ENCODE measurements around the gene GH1.

The GH1 gene

DNA sequence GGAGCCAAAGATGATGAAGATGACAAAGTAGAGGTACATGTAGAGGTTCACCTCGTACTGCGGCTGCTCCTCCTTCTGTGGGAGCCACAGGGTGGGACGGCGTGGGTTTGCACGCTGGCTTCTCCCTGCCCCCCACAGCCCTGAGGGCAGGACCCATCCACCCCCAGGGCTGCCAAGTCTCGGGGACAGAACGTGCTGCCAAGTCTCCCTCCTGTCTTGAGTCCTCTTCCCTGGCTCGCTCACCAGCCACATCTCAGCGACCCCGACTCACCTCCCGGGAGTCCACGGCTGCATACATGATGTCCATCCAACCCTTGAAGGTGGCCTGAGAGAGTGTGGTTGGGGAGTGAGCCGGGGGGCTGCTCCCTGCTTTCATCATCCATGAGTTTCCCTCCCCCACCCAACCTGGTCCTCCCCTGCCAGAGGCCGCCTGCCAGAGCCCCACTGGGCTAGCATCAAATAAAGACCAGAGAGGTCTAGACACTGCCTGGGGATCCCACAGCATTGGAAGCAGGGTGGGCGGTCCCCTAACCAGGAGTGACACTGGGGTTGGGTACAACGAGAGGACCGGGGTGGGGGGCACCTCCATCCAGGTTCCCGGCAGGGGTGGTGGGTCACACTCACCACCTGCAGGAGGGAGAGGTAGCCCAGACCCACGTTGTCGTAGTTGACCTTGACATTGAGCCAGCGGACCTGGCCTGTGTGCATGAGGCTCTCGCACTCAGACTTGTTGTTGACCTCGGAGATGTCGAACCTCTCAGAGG lies 26.3 kb upstream of the GH1 start:
- no peak for DNase-seq

- no peak for DNase-seq
Measured at GRCh38 chr17:63943745-63944144, 25.1 kb upstream of the GH1 start.

DNA sequence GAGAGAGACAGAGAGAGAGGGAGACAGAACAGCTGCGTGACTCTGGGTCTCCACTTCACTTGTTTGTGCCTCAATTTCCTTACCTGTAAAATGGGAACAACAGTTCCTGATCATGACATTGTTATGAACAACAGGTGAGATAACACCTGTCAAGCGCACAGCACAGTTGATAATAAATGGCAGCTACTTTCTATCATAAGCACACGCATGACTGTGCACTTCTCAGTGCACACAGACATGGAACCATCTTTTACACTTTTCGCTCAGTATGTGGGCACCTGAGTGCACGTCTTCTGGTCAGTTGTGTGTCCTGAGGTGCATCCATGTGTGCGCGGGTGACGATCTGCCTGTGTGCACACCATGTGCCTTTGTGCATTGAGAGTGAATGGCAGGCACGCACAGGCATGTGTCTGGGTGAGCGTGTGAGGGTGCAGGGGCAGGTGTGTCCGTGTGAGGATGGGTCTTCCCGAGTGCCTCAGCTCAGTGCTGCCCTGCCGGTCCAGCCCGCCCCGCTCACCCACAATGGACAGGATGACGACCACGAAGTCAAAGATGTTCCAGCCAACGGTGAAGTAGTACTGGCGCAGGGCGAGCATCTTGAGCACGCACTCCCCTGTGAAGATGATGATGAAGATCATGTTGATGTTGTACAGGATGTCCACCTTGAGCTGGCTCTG lies 23.8 kb upstream of the GH1 start:
- DNase-seq: no peak

- DNase-seq: no peak
Measured at GRCh38 chr17:63941751-63942150, 23.1 kb upstream of the GH1 start.

DNA sequence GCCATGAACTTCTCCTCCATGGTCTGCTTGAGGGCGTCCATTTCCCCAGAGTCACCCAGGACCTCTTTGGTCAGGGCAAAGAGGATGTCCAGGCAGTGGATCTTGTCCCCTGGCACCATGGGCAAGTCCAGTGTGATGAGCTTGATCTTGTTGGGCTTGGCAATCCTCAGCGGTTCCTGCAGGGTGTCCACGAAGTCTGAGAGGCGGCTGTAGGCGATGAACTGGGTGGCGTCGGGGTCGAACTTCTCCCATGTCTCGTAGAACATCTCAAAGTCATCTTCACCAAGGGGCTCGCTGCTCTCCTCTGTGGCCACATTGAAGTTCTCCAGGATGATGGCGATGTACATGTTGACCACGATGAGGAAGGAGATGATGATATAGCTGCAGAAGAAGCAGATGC lies 22.5 kb upstream of the GH1 start:
- no peak for DNase-seq

- DNase-seq: no peak
Measured at GRCh38 chr17:63940584-63940983, 21.9 kb upstream of the GH1 start.

DNA sequence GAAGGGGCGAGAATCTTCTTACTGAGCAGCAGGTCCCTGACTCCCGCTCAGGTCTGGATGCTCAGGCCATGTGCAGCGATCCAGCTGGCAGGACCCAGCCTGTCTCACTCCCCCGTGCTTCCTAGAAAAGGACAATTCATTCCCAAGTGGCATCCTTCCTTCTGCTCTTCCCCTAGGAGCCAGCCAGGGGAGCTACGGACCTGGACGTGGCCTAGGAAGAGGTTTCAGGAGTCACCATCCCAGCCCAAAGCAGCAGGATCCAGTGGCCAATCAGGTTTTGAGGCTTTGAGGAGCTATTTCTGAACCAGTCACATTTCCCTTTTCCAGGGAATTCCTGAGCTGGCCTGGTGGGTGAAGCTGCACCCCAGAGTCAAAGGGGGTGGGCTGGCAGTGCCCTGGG lies 21.2 kb upstream of the GH1 start:
- no peak for DNase-seq

- DNase-seq: no peak
Measured at GRCh38 chr17:63939401-63939800, 20.8 kb upstream of the GH1 start.

- no peak for DNase-seq
Measured at GRCh38 chr17:63937920-63938319, 19.3 kb upstream of the GH1 start.

DNA sequence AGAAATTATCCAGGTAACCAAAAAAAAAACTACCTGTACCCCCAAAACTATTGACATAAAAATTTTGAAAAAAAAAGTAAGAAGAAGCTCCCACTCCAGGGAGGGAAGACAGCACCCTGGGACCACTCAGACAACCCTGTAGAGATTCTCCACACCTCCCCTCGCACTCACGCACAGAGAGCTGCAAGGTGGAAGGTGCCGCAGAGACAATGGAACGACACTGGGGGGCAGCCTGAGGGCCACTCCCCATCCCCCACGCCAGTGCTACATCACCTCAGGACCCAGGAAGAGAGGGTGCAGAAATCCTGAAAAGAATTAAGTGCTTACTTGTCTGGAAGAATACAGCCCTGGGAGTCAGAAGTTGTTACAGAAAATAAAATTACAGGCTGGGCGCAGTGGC lies 18.7 kb upstream of the GH1 start:
- DNase-seq: no peak

DNA sequence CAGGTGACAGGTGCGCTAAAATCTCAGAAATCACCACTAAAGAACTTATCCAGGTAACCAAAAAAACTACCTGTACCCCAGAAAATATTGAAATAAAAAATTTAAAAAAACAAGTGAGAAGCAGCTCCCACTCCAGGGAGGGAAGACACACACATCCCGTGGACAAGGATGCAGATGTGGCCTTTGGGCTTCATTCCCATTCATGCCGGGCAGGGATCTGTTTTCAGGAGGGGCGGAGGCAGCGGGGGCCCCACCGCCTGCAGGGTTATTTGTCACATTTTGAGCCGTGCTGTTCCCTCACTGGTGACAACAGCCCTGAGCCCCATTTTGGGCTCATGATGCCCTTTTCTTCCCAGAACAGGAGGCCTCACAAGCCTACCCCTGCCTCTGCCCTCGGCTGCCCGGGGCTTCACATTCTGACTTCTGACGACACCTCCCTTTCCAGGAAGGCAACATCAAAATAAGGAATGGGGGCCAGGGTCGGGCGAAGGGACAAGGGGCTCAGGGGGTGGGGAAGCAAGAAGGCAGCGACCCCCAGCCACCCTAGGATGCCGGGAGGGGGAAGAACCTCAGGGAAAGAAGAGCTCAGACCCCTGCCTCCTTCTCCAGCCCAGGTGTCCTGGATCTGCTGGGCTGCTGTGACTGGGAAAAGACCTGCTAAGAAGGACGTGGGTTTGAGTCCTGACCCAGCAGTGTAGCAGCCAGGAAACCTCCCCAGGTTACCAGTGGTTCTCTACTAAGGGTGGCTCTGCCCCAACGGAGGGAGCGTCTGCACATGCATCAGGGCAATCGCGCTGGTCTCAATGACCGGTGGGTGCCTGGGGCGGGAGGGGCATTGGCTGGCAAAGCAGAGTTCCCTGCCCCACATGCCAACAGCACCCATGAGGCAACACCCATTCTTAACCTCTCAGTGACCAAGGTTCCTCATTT lies 15.8 kb upstream of the GH1 start:
- DNase-seq: peak in 1 of 3 donors; percentile 38

GRCh38 chr17:63933598-63933997 lies 15.0 kb upstream of the GH1 start:
- no peak for DNase-seq

GRCh38 chr17:63932721-63933120 lies 14.1 kb upstream of the GH1 start:
- DNase-seq: no peak

DNA sequence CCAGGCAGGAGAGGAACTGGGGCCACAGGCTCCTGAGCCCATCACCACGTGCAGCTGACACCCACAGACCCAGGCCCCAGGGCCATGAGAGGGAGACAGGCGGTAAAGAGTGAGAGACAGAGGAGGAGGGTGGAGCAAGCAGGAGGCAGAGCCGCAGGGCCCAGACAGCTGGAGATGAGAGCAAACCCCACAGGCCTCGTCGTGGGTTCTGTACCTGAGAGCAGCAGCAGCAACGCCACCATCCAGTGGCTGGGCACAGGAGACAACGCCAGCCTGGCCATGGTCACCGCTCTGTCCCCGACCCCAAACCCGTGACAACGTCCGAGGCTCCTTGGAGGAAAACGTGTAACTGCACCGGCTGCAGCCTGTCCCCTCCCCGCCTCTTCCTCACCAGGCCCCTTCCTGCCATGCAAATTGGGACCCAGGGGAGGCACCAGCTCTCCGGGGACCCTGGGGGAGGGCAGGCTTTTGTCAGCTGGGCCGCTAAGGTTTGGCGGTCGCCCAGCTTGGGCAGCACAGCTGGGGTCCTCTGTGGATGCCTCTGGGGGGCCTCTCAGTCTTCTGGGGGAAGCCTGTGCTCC lies 13.4 kb upstream of the GH1 start, which contains the start of gene CD79B:
CD79B (minus strand) TSS at position 351 of the 581 bp plus-strand sequence; CDS start at position 281, 70 bp downstream.
- DNase-seq: peak in 2 of 3 donors; percentile 14 to 27

DNA sequence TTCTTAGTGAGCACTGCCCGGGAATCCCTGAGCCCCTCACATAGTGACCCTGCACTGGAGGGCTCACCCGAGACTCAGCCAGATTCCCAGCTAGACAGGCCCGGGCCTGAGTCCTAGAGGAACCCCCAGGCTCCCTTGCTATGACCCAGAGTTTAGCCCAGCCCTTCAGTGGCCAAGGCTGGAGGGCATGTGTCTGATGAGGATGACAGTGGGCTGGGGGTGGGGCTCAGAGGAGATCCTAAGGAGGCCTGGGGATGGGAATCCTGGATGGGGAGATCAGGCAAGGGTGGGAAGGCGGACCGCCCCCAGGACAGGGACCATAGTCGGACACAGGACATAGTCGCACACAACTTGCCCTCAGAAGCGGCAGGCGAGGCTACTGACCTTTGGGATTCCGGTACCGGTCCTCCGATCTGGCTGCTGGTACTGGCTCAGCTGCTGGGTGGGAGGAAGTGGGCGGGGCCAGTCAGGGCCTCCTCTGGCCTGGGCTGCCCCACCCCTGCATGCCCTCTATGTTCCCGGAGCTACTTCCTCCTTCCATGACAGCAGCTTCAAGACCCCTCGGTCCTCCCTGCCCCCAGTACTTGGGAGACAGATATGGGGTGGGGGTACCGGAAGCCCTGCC lies 12.4 kb upstream of the GH1 start:
- peak; percentile 65 to 81 (median 70) for DNase-seq

- DNase-seq: no peak
Measured at GRCh38 chr17:63929860-63930766, 11.5 kb upstream of the GH1 start.

DNA sequence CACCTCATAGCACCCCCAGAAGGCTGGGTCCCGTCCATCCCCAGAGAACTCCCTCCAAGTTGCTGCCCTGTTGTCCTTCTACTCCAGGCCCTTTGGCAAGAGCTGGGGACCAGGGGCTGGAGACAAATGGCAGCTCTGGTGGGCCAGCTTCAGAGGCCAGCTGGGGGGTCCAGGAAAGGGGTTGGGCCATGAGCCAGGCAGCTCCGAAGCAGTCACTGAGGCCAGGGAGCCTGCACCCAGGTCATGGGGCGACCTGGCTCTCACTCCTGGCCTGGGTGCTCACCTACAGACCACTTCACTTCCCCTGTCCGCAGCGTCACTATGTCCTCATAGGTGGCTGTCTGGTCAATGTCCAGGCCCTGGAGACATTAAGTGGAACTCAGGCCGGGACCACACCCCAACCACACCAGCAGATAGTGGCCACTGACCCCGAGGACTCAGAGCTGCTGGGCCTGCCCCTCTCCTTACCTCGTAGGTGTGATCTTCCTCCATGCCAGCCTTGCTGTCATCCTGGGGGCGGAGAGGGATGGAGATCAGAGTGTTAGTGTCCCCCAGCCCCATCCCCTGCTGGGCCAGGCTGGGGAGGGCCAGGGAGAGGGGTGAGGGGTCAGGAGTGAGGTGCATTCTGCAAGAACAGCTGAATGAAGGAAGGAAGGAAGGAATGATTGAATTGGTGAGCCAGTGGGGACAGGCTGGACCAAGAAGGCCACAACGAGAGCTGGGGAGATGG lies 10.5 kb upstream of the GH1 start:
- DNase-seq: no peak

DNA sequence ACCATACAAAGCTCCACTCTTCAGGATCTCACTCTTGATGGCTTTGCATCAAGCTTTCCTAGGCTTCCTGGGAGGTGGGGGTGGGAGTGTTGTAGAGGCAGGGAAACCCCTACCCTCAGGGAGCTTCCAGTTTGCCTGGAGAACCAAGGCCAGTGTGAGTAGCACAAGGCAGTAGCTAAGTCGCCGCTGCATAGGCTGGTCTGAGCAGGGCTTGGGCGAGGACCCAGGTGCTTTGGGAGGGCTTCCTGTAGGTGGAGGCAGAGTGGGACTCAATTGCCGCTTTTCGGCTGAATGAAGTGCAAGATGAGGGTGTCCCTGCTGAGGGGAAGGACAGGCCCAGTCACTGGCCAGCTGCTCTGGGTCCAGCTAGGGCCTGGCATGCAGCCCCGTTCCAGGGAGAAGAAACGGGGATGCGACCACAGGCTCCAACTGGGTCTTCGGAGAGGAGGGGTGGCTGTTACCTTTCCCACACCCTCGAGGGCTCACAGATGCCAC lies 9.6 kb upstream of the GH1 start:
- no peak for DNase-seq

DNA sequence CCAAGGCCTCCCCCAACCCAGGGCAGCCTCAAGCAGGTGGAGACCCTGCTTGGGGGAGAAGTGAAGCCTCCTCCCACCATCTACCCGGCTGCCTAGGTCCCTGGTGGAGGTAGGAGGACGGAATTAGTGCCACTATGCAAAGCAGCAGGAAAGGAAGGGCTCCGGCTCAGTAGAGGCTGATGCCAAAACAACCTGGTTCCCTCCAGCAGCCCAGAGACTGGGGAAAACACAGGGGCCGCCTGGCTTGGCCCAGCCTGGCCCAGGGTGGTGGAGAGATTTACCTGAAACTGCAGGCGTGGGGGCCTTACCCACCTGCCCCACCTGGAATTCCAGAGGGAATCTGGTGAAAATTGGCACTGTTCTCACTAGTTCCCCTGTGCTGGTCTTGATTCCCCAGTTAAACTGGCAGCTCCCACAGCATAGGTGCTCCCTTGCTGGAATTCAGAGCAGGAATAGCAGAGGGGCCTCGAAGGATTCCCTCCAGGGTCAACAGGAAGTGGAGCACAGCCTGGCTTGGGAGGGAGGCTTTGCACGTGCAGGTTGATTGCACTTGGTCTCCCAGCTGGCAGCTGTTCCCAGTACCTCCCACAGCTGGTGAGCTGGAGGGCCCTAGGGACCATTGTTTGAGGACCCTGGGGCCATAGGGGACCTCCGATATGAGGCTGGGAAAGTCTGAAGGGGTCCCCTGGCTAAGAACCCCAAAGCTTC lies 9.0 kb upstream of the GH1 start:
- no peak for DNase-seq

GRCh38 chr17:63926164-63926563 lies 7.5 kb upstream of the GH1 start:
- DNase-seq: no peak
